ENCODE measurements around the gene FKBP1A. TPM values are rescaled to one million over a fixed set of nuclear protein-coding genes. Genes with fewer than 3 reads are reported as not detected.

Gene FKBP1A
- total and polyA plus RNA-seq, 9 of the 15 experiments (the other 6 are each of a cell fraction or from before 2014, with no cell fraction given), result 48.8 to 502 (median 89.6) TPM

GRCh38 chr20:1437235-1437904, 44.5 kb upstream of the FKBP1A start:
- in situ Hi-C loops (cut with MboI), result no loop called here
- Histone ChIP-seq H3K79me2 (ENCODE audit: control insufficient read depth, insufficient read depth, low read length) (no peaks in the 10 kb centered on the region), H3K4me2 (ENCODE audit: insufficient read depth, low read length) (no peak overlapping the region), H3K27ac (ENCODE audit: extremely low read depth, low read depth, low read length) (no peak overlapping the region), H3K36me3 (ENCODE audit: control insufficient read depth, insufficient read depth, low read length) (peaks cover 13% of the 10 kb centered on the region; the same call in 2 of the 3 replicates), H3K9ac (ENCODE audit: insufficient read depth in 1 of 2, low read depth in 2 of 2, low read length in 2 of 2) (no peak overlapping the region), H3K4me1 (replicated peaks in 1 of 2; ENCODE audit: control insufficient read depth in 2 of 2, insufficient read depth in 2 of 2, low read length in 2 of 2) (peaks cover 0 to 16% of the 10 kb centered on the region in 2 experiments; a peak in 2 of 5 replicates), H3K9me3 (replicated peaks; ENCODE audit: control insufficient read depth, insufficient read depth, low read depth, low read length) (no peaks in the 10 kb centered on the region), H3K9me1 (ENCODE audit: control insufficient read depth, insufficient read depth, low read length) (no peaks in the 10 kb centered on the region), H3K4me3 (no peak overlapping the region), H4K20me1 (replicated peaks; ENCODE audit: control insufficient read depth, insufficient read depth, low read length) (no peaks in the 10 kb centered on the region), H3K27me3 (ENCODE audit: control insufficient read depth in 2 of 2, insufficient read depth in 2 of 2, low read length in 2 of 2) (no peaks in the 10 kb centered on the region), H2AFZ (ENCODE audit: low read depth, low read length) (no peak overlapping the region)
- ChIA-PET POLR2A (interaction anchor here (0.6 to 3.3 kb wide), 2 partner anchors 10 to 424 kb away, joined by 3 to 12 read pairs; no protein-coding TSS in a partner anchor), CTCF (ENCODE audit: low intra/inter-chr PET ratio) (interaction anchor here (0.6 to 1.8 kb wide), 3 partner anchors 37 to 602 kb away, joined by 3 to 8 read pairs (median 3); no protein-coding TSS in a partner anchor)
- WGBS (ENCODE audit: insufficient coverage, low coverage, missing lambda C conversion rate), result 22% methylated on average over 4 of the region's 5 CpGs
- no TSS peak for BruUV-seq (replicated peaks)
- ATAC-seq (peak; percentile 56), FAIRE-seq (peak; percentile 89), DNase-seq (ENCODE audit: extremely low read depth in 1 of 4, low spot score in 3 of 4) (peak; percentile 55 to 81 (median 58))
- intact Hi-C loops (cut with micrococcal nuclease), result loop anchor here (1.0 to 5.0 kb wide), 2 partner anchors 13 to 40 kb away; no protein-coding TSS in a partner anchor
- peak; percentile 81; the same call in 1 of the 2 replicates for TF ChIP-seq HDGF (IDR thresholded peaks at IDR 0.05)
- TF ChIP-seq CXXC5 (CRISPR knock-in tag; IDR thresholded peaks at IDR 0.05), result no peak
- peak; percentile 31; the same call in 1 of the 2 replicates for TF ChIP-seq DEAF1 (CRISPR knock-in tag; IDR thresholded peaks at IDR 0.05)
- TF ChIP-seq KDM2B (CRISPR knock-in tag; IDR thresholded peaks at IDR 0.05), result no peak
- peak; percentile 76 to 81 (median 79) for TF ChIP-seq CTCF (IDR thresholded peaks at IDR 0.05 in 2 of 3, conservative IDR thresholded peaks at IDR 0.05 in 1 of 3; ENCODE audit: insufficient read depth in 2 of 3, low read depth in 1 of 3, low read length in 3 of 3)
- no peak for TF ChIP-seq BCLAF1 (IDR thresholded peaks at IDR 0.05; ENCODE audit: borderline replicate concordance in 1 of 2, control insufficient read depth in 1 of 2, low read depth in 2 of 2, low read length in 1 of 2)
- TF ChIP-seq ZNF699 (CRISPR knock-in tag; IDR thresholded peaks at IDR 0.05; ENCODE audit: insufficient replicate concordance), result no peak
- no peak for TF ChIP-seq PHB2 (IDR thresholded peaks at IDR 0.05; ENCODE audit: low read depth)
- TF ChIP-seq ZFP30 (CRISPR knock-in tag; IDR thresholded peaks at IDR 0.05; ENCODE audit: borderline replicate concordance), result no peak
- TF ChIP-seq MLLT1 (IDR thresholded peaks at IDR 0.05), result 0 out of 4 replicates have a peak, but pooled peaks of 1 of the 2 experiments have one; percentile 15
- TF ChIP-seq BRD9 (IDR thresholded peaks at IDR 0.05; ENCODE audit: low read depth, partially characterized antibody), result peak; percentile 47
- TF ChIP-seq HDAC1 (IDR thresholded peaks at IDR 0.05), result 0 out of 4 replicates have a peak, but pooled peaks of 1 of the 2 experiments have one; percentile 37

All from K562 (cell line).